ENCODE measurements around the gene CES5A.
"Not testable (repeated sequence)": the region's sequence is repeated elsewhere in the genome, so short reads cannot be mapped to it uniquely, and the experiment has no call there.

CES5A gene

GRCh38 chr16:55809386-55809785 is 65.8 kb downstream of the CES5A start:
- H3K4me3 ChIP-seq (ENCODE audit: low read depth, low read length): no peak overlapping the region
- no peak overlapping the region for H3K27ac ChIP-seq
- no peaks in the 10 kb centered on the region for H3K36me3 ChIP-seq (replicated peaks)
- in situ Hi-C loops (cut with HindIII; ENCODE audit: low pct_ligation_motif_present, low sequenced_read_pairs): no loop called here
- no peak for TF ChIP-seq CTCF (IDR thresholded peaks at IDR 0.05; ENCODE audit: low read depth, low read length, missing control alignments)
- no peak for DNase-seq
- no peaks in the 10 kb centered on the region for H3K27me3 ChIP-seq (replicated peaks)

DNA sequence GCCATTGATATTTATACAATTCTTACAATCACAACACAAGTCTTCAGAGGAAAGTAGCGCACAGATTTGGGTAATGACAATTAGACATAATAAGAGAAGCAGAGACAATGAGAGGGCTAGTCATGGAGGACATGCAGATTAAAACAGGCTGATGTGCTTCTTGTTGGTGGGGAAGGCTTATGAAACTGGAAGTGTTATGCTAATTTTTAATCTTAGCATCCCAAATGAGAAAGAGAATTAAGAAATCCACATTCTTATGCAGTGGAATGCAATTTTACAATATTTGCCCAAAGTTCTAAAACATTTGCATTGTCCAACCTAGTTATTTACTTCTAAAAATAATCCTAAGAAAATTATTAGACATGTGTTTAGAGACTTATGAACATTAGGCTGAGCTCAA is 66.9 kb downstream of the CES5A start:
- H3K36me3 ChIP-seq (replicated peaks); DNase-seq; in situ Hi-C loops (cut with HindIII; ENCODE audit: low pct_ligation_motif_present, low sequenced_read_pairs); H3K27ac ChIP-seq; H3K27me3 ChIP-seq (replicated peaks); H3K4me3 ChIP-seq (ENCODE audit: low read depth, low read length): not testable (repeated sequence)

DNA sequence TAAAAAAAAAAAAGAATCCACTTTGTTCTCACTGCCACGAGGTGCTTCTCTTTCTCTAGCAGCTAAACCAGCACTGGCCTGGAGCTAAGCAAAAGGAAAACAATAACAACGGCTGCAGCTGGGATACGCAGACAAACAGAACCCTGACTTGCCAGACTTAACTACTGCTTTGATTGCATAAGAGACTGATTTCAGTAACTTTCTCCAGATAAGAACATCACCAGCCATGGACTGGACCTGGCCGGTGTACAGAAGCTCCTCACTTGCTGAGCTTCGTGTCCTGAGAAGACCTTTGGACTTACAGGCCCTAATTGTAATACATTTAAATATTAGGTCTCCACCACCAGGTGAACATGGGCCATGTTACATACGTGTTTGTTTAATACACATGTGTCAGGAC is 70.1 kb downstream of the CES5A start:
- DNase-seq; in situ Hi-C loops (cut with HindIII; ENCODE audit: low pct_ligation_motif_present, low sequenced_read_pairs); H3K4me3 ChIP-seq (ENCODE audit: low read depth, low read length); H3K27me3 ChIP-seq (replicated peaks); H3K27ac ChIP-seq; H3K36me3 ChIP-seq (replicated peaks): not testable (repeated sequence)

DNA sequence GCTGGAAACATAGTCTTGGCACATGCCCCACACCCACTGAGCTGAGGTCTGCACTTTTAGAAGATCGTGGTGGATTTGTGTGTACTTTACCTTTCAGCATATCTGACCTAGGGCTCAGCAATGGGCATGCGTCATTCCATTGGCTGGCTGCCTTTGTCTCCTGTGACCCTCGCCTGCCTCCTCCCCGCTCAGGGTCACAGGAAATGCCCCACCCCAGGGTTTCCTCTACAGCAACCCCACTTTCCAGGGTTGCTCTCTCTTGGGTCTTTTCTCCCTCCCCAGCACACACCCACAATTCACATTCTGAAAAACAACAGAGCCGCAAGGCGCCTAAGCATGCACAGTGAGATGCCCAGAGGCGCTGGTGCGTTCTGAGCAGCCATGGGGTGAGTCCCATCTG is 71.5 kb downstream of the CES5A start:
- DNase-seq; H3K4me3 ChIP-seq (ENCODE audit: low read depth, low read length); H3K27ac ChIP-seq; H3K36me3 ChIP-seq (replicated peaks); H3K27me3 ChIP-seq (replicated peaks); in situ Hi-C loops (cut with HindIII; ENCODE audit: low pct_ligation_motif_present, low sequenced_read_pairs): not testable (repeated sequence)
